Mucosa of stomach (tissue), 1 donor: ENCODE data around the gene ARSB.
"Not testable (repeated sequence)": the region's sequence is repeated elsewhere in the genome, so short reads cannot be mapped to it uniquely, and the experiment has no call there.

Experiments
- H3K27me3 ChIP-seq: one replicate; pipeline ENCODE4 v1.7.0; 2013; ENCODE audit warnings: mild to moderate bottlenecking, low read length; ENCODE audit not compliant: control insufficient read depth, insufficient read depth
- H3K36me3 ChIP-seq: one replicate; pipeline ENCODE4 v1.7.0; 2013; ENCODE audit warnings: low read length; ENCODE audit not compliant: control insufficient read depth, insufficient read depth
- H3K4me1 ChIP-seq: one replicate; pipeline ENCODE4 v1.7.0; 2013; ENCODE audit warnings: mild to moderate bottlenecking, low read length; ENCODE audit not compliant: control insufficient read depth, insufficient read depth
- H3K4me3 ChIP-seq: one replicate; pipeline ENCODE4 v1.7.0; 2013; ENCODE audit warnings: low read length
- H3K9ac ChIP-seq: one replicate; pipeline ENCODE4 v1.7.0; 2013; ENCODE audit warnings: mild to moderate bottlenecking, low read length, moderate library complexity
- H3K9me3 ChIP-seq: one replicate; pipeline ENCODE4 v1.7.0; 2013; ENCODE audit warnings: mild to moderate bottlenecking, low read length, moderate library complexity; ENCODE audit not compliant: control insufficient read depth
- donor health status: Pancreatic carcinoma.

Gene ARSB

DNA sequence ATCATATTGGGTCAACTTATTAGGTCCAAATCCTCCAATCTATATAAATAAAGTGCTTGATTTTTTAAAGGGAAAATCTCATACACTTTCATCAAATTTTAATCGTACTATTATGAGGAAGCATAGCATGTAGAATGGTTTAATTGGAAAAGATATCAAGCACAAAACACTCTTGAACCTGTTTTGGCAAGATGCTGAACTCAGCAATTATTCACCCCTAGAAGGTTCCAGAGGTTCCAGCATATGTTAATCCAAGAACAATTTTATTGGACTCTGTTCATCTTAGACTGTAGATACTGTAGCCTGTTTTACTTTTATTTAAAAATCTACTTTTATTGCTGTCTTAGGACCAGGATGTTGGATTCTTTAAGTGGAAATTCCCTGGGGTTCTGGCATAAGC is 244.1 kb downstream of the ARSB start:
- Histone ChIP-seq H3K4me3 (no peak overlapping the region), H3K9ac (no peak overlapping the region), H3K9me3 (no peaks in the 10 kb centered on the region), H3K4me1 (peaks cover 10% of the 10 kb centered on the region), H3K36me3 (no peaks in the 10 kb centered on the region), H3K27me3 (no peaks in the 10 kb centered on the region)

DNA sequence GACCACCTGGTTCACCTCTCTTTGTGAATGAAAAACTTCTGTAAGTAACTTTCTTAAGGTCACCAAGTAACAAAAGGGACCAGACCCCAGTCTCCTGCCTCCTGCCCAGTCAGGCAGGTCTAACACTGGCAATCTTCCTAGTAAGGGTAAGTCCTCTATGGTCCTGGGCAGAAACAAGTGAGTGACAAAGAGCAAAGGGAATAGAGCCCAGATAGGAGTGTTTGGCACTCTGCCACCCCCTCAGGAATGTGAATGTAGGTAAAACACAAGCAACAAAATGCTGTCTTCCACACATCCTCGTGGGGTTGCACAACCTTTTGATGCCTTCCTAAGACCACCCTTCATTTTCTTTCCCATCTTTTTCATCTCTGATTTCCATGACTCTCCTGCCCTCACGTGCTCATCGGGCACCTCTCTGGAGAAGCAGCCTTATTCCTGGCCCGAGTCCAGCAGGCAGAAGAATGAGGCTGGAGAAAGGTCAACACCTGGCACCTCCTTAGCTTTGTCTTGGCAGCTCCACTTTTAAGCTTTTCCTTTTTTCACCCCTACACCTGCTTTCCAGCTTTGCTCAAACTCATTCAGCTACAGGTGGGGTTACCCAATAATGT is 246.3 kb downstream of the ARSB start:
- Histone ChIP-seq H3K4me3 (no peak overlapping the region), H3K9me3 (no peaks in the 10 kb centered on the region)

DNA sequence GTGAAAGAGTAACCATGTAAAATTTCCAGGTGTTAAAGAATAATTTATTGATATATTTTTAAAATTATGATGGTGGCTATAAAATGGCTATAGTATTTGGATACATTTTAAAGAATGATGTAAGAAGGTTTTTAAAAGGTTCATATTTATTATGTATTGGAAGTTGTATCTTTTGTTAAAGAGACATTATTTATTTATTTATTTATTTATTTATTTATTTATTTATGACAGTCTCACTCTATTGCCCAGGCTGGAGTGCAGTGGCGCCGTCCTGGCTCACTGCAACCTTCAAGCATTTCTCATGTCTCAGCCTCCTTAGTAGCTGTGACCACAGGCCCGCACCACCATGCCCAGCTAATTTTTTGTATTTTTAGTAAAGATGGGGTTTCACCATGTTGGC is 247.0 kb downstream of the ARSB start:
- H3K4me1 ChIP-seq, result peaks cover 10% of the 10 kb centered on the region
- no peaks in the 10 kb centered on the region for H3K27me3 ChIP-seq
- H3K36me3 ChIP-seq, result no peaks in the 10 kb centered on the region
- no peak overlapping the region for H3K9ac ChIP-seq
- H3K9me3 ChIP-seq, result no peaks in the 10 kb centered on the region
- no peak overlapping the region for H3K4me3 ChIP-seq

More for the DNA sequence above, 246.3 kb downstream of the ARSB start:
- Histone ChIP-seq H3K27me3 (no peaks in the 10 kb centered on the region), H3K4me1 (peaks cover 10% of the 10 kb centered on the region), H3K36me3 (no peaks in the 10 kb centered on the region), H3K9ac (no peak overlapping the region)

DNA sequence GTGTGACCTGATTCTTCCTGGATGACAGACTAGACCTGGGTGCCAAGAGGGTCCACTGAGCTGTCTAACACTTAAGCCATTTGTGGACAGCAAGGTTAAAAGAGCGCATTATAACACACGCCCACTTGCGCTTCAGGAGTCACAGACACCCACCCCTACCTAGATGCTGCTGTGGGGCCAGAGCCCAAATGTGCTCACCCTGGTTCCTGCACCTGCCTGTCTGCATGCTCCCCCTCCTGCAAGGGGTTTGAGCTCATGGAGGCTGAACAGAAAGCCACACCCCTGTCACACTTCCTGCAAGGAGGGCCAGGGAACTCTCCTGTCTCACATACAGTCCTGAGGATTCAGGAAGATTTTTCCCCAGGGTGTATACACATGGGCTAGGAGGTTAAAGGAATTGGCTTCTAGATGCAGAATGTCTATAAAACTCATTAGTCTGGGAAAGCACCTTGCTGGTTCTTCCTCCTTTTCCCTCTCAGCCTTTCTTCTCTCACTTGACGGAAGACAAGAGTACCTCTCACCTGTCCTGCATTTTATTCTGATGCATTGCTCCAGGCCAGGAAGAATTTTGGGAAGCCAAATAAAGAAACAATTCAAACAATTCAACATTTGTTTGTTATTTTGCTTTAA is 249.2 kb downstream of the ARSB start:
- Histone ChIP-seq H3K4me3 (no peak overlapping the region), H3K36me3 (no peaks in the 10 kb centered on the region), H3K9ac (no peak overlapping the region), H3K9me3 (no peaks in the 10 kb centered on the region), H3K27me3 (no peaks in the 10 kb centered on the region), H3K4me1 (peaks cover 10% of the 10 kb centered on the region)

DNA sequence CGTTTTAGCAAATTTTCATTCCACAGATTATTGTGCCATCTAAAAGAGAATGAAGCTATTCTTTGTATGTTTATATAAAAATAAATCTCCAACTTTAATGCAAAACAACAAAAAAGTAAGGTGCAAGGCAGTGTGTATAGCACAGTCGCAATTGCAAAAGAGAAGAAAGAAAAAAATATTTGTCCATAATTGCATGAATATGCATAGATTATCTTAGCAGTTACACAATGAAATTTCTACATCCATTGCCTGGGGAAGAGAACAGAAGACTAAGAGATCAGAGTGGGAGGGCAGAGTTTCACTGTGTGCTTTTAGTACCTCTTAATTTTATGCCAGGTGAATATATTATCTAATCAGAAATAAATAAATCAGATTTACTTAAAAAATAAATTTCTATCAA is 250.2 kb downstream of the ARSB start:
- Histone ChIP-seq H3K27me3 (no peaks in the 10 kb centered on the region), H3K4me1 (peaks cover 10% of the 10 kb centered on the region), H3K36me3 (no peaks in the 10 kb centered on the region), H3K9ac (no peak overlapping the region), H3K4me3 (no peak overlapping the region), H3K9me3 (no peaks in the 10 kb centered on the region)

DNA sequence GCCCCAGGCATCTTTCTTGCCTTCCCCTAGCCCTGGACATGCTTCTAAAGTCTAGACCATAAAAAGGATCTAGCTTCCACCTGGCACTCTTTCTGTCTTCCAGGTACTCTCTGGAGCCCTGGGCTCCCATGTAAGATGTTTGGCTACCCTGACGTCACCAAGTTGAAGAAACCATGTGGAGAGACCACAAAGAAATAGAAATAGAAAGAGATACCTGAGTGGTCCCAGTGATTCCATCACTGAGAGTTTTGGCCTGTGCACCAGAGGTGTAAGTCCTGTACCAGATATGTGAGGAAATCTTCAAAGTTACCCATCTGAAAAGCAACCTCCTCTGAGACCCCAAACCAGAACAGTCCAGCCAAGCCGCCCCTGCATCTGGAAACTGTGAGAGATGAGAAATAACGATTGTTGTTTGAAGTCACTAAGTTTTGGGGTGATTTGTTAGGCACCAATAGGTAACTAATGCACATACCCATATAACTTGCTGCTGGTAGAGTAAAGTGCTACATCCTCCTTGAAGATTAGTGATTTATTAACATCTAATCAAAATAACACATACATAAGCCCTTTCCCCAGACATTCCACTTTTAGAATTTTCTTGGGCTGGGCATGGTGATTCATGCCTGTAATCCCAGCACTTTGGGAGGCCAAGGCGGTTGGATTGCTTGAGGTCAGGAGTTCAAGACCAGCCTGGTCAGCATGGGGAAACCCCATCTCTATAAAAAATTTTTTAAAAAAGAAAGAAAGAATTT is 250.8 kb downstream of the ARSB start:
- Histone ChIP-seq H3K27me3 (no peaks in the 10 kb centered on the region), H3K36me3 (no peaks in the 10 kb centered on the region), H3K4me1 (peaks cover 10% of the 10 kb centered on the region), H3K4me3 (no peak overlapping the region), H3K9ac (no peak overlapping the region), H3K9me3 (no peaks in the 10 kb centered on the region)

DNA sequence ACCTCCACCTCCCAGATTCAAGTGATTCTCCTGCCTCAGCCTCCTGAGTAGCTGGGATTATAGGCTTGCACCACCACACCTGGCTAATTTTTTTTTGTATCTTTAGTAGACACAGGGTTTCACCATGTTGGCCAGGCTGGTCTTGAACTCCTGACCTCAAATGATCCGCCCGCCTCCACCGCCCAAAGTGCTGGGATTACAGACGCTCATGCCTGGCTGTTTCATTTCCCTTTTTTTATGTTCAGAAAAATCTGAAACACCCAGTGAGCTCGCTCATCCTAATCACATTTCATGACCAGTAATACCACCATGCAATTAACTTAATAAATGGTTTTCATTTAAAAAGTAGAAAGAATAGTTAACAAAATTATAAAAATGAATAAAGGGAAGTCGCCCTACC is 252.4 kb downstream of the ARSB start:
- not testable (repeated sequence) for H3K36me3 ChIP-seq, H3K9me3 ChIP-seq, H3K4me3 ChIP-seq, H3K27me3 ChIP-seq, H3K9ac ChIP-seq, H3K4me1 ChIP-seq

DNA sequence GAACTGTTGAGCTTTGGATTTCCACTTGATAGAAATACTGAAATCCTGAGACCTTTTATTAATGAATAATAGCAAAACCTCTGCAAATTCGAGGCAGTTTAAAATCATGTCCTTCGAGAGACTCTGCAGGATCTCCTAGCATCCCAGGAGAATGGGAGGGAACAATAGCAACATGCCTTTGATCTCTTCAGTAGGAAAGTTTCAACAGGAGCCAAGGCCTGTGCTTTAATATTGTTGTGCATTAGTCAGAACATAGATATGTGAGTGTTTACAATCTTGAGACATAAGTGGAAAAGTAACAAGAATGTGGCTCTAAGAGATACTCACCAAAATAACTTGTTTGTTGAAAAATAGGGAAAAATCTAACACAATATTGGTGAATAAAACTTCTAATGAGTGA is 253.2 kb downstream of the ARSB start:
- Histone ChIP-seq H3K4me3 (no peak overlapping the region), H3K4me1 (peaks cover 12% of the 10 kb centered on the region), H3K27me3 (no peaks in the 10 kb centered on the region), H3K36me3 (no peaks in the 10 kb centered on the region), H3K9me3 (no peaks in the 10 kb centered on the region), H3K9ac (no peak overlapping the region)

DNA sequence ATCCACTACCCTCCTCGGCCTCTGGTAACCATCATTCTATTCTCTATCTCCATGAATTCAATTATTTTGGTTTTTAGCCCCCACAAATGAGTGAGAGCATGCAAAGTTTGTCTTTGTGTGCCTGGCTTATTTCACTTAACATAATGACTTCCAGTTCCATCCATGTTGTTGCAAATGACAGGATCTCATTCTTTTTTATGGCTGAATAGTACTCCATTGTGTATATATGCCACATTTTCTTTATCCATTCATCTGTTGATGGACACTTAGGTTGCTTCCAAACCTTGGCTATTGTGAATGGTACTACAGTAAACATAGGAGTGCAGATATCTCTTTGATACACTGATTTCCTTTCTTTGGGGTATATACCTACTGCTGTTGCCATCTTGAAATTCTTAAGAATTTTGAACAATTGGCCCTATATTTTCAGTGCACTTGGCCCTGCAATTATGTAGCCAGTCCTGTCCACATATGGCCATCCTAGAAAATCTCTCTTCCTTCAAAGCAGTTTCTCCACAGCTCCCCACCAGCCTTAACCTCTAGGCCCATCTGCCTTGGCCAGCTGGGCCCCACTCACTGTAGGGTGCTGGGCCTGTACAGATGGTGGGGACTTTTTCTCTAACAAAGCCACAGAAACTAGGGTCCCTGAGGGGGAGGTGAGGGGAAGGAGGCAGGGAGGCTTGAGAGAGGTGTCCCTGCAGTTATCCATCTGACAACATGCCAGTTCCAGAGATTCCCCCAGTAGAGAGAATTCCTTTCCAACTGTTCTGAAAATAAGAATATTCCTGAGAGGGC is 254.6 kb downstream of the ARSB start:
- Histone ChIP-seq H3K36me3 (no peaks in the 10 kb centered on the region), H3K27me3 (no peaks in the 10 kb centered on the region), H3K9me3 (no peaks in the 10 kb centered on the region), H3K4me3 (no peak overlapping the region), H3K9ac (no peak overlapping the region), H3K4me1 (peaks cover 12% of the 10 kb centered on the region)

DNA sequence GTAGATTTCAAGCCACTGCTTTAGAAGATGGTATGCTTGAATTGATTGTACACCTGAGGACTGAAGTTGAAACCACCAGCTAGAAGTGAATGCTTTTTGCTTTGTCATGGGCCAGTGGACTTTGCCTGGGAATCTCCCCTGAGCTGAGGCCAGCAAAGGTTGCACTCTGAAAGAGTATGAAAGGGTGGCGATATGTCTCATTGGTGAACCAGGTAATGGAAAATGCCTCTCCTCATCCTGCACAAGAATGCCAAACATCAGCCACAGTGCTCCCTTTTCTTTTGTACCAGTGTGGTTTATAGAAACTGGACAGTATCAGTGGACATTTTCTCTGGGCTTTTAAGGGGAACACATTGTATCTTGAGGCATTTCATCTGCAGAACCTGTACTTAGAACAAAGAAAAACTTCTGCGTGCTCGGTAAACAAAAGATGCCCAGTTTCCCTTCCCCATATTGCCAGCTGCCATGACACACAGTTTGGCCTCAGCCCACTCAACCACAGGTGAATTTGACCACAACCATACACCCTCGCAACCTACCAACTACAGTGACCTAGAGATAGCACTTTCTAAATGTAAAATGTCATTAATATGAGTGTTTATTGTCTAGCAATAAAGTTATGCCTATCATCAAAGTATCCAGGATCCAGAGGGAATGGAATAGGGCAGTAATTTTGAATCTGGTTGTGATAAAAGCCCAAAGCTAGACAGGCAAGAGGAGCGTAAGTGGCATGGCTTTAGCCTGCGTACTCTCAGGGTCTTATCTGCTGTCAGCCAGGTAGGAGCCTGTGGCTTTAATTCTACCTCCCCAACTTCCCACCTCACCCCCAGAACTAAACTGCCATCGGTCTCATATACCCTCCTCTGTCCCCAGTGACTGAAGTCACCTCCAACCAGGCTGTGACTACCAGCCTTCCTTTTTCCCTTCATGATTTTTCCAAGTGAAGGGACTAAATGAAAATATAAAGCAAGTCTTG is 257.0 kb downstream of the ARSB start:
- H3K4me3 ChIP-seq, result no peak overlapping the region
- H3K4me1 ChIP-seq, result peaks cover 12% of the 10 kb centered on the region
- no peak overlapping the region for H3K9ac ChIP-seq
- no peaks in the 10 kb centered on the region for H3K36me3 ChIP-seq
- H3K9me3 ChIP-seq, result no peaks in the 10 kb centered on the region
- H3K27me3 ChIP-seq, result no peaks in the 10 kb centered on the region
